ENCODE data around the gene RGPD5.
"Not testable (repeated sequence)": the region's sequence is repeated elsewhere in the genome, so short reads cannot be mapped to it uniquely, and the experiment has no call there.

RGPD5 gene

DNA sequence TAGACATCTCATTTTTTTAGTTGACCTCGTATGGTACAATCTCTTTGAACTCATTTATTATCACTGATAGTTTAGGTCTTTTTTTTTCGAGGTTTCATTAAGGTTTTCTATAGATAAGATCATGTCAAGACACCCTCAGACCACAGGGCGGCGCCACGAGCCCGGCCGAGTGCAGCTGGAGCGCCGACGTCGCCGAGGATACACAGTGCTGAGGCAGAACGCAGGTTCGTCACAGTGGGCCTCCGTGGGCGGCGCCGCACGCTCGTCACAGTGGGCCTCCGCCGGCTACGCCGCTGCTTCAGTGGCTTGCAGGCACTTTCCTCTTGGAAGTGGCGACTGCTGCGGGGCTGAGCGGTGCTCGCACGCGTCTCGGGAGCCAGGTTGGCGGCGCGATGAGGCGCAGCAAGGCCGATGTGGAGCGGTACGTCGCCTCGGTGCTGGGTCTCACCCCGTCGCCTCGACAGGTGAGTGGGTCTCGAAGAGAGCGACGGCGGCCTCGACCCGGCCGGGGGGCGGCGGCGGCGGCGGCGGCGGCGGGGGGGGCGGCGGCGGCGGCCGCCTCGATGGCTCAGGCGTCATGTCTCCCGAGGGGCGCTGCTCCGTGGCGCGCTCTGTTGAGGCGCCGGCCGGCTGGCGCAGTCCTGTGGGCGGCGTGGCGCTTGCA, at the start of gene RGPD5:
RGPD5 (plus strand) TSS at position 232 of the 664 bp plus-strand sequence; CDS start at position 393, 161 bp downstream.
- DNase-seq, result not testable (repeated sequence)

DNA sequence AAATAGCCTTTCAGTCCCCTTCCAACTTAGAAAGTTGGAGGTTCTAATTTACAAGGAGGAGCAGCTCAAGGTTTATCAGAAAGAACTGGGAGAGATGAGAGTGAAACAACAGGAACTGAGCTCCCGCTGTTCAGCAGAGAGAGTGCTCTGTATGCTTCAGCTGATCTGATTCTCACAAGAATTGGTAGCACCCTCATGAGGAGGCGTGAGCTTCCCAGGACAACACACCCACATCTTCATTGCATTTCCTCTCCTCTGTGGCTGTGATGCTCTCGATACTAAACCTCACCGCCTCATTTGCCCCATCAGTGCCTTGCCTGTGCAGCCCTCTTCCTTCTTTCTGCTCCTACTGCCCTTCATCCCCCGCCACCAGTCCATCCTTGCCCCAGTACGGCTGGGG, 42.5 kb upstream of the RGPD5 start:
- DNase-seq, result not testable (repeated sequence)

DNA sequence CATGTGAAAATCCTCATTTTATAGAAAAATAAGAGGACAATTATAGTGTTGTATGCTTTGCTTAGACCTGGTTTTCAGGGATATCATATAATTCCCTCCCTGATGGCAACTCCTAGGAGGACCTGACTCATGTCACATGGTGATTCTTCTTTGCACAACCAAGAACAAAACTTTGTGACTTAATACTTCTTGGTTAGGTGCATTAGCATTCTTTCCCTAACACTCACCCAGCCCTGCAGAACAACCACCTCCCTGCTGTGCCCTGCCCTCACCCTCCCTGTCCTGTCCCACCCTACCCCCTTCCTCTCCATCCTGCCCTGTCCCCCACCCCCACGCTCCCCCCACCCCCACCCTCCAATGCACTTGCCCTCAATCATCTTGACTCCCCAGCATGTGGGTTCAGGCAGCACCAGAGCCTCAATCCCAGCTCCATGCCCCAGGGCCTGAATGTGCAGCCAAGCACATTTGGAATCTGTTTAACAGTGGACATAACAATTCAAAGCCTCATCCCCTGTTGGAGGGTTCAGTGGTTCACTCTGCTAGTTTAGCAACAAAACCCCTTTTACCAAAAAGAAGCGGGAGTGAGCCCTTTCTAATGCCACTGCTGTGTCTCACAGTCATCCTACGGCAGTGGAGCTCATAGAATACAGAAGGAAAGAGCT, 36.8 kb upstream of the RGPD5 start:
- not testable (repeated sequence) for DNase-seq

DNA sequence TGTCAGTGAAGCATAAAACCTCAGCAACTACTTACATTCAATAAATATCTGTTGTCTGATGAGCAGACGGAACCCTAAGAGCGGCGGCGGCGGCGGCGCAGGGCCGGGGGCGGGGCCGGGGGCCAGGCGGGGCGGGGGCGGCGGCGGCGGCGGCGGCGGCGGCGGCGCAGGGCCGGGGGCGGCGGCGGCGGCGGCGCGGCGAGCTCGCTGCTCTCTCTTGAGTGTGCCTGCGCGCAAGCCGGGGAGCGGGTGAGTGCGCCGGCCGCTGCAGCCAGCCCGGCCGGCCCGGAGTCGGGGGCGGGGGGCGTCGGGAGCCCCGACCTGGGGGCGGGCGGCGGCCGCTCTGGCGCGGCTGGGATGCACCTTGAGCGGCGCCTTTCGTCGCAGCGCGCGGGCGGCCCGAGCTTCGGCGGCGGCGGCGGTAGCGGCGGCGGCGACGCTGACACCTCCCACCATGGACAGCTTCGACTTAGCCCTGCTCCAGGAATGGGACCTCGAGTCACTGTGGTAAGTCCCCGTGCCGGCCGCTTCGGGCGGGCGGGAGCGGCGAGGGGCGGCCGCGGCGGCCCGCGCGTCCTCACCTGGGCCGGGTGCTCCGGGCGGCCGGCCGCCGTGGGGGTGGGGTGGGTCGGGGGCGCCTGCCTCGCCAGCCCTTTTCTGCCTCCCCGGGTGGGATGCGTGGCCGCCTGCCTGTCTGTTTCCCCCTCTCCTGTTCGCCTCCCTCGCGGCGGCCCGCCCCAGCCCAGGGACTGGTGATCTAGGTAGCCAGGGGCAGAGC, 33.7 kb upstream of the RGPD5 start:
- not testable (repeated sequence) for DNase-seq

DNA sequence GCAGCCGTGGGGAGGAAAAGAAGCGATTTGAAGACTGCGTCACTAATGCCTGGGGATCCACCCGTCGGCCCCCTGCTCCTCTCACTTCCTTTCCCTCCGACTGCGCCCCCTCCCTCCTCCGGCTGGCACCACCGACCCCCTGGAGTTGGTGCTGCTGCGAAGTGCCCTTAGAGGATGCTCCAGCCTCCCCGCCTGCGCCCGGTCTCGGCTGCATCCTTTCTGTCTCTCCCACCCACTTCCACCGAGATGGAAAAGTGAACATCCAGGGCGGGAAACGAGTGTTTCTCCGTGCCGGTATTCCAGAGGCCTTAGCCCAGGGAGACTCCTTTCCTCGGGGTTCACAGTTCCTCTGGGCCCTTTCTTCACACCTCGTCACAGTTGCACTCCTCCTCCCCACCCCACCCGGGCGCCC, 33.1 kb upstream of the RGPD5 start:
- DNase-seq, result not testable (repeated sequence)

DNA sequence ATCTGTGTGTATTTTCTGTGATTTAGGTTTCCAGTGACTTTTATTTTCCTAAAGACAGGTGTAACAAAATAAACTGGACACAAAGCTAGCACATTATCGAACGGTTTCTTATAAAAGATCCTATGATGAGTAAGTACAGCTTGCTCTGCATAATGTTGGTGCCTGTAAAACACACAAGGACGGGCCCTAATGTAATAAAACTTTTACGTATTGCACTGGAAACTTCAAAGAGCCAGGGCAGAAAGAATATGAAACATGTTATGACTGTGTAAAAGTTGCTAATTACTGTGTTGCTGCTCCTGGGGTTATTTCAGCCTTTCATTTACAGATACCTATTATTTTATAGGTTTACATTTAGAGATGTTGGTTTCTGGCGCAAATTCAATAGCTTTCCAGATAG, 32.1 kb upstream of the RGPD5 start:
- not testable (repeated sequence) for DNase-seq

DNA sequence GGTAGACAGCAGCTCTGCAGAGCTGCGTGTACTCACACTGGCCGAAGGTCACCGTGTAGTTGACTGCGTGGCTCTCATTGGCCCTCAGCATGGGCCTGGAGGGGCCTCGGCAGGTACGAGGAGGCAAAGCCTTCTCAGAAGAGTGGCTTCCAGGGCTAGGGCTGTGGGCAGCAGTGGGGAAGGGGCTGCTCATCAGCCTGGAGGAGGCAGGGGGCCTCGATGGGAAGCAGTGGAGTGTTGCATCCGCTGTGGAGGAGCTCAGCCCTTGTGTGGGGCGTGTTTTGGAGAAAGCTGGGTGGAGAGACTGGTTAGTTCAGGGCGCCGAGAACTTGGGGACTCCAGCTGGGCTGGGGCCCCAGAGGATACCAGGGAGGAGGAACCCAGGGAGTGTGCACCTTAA, 28.0 kb upstream of the RGPD5 start:
- not testable (repeated sequence) for DNase-seq

DNA sequence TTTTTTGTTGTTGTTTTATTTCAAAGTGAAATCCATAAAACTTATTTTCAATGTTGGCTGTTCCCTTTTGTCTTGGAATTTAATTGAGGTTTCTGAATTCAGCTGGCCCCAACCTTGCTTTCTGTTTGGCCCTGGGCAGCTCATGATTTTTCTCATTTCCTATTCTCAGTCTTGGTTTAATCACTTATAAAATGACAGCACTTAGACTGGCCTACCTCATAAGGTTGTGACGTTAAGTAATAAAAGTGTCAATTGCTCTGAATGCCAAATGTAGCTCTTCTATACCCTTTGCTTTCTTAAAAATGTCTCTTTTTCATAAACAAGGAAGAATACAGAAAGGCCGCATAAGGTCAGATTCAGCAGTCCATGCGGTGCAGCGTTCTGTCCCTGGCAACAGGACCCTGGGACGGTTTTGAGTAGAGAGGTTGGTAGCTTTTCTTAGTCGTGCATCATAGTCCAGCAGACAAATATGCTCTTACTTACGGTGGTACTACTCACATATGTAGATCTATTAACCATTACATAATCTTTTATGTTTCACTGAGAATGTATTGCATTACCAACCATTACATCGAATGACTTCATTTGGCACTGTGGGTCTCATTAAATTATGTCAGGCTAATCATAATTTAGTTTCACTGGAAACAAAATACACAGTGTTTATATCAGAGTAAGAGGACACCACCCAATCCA, 27.1 kb upstream of the RGPD5 start:
- not testable (repeated sequence) for DNase-seq

DNA sequence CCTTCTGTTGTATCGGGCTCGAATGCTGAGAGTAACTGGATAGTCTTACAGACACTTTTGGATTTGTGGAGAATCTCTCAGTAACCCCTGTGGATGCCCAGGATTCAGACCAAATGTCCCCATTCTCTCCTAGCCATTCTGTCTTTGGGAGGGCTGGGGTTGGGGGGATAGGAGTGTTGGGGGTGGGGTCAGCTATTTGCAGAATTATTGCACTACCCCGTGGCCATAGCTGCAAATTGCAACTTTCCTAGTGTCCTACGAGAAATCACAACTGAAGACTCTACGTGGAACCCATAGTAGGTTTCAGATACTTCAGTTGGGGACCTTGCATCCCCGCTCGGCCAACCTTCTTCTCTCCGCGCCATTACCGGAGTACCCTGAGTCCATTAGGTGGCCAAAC, 25.2 kb upstream of the RGPD5 start:
- not testable (repeated sequence) for DNase-seq

DNA sequence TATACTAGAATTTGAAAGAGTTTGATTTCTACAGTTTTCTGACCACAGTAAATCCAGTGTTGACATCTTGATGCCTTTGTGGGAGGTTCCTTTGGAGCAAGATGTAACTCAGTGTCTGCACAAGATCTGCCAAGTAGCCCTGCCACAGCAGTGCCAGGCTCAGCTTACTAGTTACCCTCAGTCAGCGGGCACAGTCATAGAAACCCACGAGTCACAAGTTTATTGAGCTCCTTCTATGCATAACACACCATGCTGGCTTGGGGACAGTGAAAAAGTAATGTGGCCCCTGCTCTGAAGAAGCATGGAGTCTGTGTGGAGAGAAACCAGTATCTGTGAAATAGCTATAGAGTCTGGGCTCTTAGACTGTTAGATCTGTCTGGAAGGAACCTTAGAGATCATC, 15.0 kb upstream of the RGPD5 start:
- DNase-seq, result not testable (repeated sequence)

DNA sequence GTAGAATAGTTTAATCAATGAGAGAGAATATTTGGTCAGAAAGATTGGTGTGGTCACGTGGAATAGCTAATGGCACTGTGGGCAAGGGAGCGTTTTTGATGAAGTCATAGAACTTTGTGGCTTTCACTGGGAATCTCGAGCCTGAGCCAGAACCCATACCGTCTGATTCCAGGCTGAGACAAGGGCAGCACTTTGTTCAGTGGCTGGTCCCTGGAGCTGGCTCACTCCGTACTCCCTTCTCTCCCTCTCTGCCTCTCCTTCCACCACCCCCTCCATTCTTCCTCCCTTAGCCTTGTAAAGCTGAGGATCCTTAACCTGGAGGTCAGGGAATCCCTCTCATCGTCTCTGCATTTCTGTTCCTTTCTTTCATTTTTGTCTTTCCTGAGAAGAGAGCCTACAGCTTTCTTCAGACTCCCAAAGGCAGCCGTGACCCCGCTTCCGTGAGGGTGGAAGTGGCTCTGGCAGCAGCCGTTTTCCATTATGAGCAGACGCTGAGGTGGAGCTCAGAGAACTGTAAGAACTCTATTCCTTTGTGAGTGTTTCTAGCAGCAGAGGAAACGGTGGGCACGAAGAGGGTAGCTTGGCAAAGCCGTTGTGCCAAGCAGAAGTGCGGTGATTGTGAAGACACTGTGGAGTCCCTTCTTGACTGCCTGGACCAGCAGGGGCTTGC, 12.8 kb upstream of the RGPD5 start:
- not testable (repeated sequence) for DNase-seq

DNA sequence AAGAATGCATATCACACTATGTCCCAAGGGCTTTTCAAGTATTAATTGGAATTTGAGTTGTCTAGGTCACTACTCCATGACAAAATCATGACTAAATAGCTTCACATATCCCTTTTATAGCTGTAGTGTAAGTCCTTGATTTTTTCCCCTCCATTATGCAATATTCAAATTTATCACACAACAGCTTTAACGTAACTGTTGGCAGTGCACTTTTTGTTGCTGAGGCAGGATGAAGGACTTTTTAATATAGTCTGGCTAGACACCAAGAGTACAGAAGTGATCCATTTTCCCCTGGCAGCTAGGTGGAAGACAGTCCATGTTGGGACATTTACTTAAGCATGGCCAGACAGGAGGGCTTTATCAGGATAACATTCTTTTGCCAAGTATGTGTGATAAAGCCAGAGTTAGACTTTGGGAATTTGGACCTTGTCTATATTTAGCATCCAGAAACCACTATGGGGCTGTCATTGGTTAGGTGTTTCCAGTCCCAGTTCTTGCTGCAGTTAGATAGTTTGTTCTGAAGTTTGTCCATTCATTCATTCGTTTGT, 11.6 kb upstream of the RGPD5 start:
- not testable (repeated sequence) for DNase-seq

DNA sequence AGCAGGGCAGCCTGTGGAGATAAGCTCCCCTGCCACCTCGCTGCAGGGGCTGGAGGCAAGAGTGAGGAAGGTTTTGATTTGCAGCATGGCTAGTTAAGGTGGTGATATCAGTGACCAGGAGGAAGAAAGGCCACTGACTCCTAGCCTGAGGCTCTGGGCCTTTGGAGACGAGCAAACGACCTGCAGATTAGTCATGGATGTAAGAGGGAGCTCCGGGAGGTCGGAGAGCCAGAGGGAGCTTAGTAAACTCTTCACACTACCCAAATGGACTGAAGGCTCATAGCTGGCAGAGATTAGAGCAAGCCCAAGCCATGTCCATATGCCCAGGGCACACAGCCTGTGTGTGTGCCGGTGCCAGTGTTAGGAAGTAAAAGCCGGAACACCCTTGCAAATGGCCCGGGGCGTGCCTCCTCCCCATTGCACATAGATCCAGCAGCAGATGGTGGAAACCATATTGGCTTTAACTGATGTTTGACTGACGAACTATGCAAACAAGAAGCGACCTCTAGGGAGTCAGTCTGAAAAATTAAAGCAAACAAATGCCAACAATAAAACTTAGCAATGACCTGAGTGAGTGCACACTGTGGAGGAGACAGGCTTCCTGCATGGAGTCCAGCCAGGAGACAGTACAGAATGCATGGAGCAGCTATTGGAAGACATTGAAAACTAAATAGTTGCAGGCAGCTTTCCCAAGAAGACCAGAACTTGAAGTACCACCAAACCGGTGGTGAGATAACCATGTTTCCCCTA, 2.4 kb upstream of the RGPD5 start:
- not testable (repeated sequence) for DNase-seq

DNA sequence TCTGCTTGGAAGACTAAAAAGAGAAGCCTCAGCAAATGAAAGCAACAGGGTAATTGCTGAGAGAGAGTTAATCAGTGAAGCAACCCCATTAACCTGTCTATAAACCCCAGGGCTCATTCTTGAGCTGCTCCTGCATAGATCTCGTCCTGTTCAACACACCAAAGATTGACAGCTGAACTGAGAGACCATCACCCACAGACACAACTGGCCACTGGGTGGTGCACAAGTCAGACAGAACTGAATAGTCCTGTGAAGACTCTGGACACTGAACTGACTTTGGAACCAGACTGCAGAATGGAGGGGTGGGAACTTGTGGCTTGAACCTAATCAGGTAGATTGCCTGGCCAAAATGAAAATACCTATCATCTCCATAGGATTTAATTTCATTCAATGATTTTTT, 1.4 kb upstream of the RGPD5 start:
- not testable (repeated sequence) for DNase-seq

DNA sequence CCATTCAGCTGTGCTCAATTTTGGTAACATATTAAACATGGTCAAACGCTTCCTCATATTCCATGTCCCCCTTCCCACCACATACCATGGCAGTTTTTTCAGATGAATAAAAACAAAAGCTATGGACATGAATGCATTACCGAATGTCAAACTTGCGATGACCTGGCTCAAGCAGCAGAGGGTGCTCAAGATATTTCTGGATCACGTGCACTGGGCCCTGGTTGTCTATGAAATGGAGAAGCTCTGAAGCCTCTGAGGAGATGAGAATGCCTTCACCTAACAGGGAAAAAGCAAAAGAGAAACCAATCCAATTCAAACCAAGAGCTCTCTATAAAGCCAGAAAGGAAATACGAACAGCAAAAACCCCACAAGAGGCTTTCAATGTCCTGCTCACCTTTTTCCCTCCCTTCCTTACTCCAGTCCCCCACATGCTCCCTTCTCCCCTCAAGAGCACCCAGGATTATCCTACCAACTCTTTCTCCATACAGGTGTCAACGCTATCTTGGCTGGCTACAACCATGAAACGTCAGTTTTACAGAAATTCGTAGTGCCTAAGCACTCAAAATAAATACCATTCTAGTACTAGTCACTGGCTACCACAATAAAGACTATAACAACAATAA, 77.1 kb downstream of the RGPD5 start:
- not testable (repeated sequence) for DNase-seq

DNA sequence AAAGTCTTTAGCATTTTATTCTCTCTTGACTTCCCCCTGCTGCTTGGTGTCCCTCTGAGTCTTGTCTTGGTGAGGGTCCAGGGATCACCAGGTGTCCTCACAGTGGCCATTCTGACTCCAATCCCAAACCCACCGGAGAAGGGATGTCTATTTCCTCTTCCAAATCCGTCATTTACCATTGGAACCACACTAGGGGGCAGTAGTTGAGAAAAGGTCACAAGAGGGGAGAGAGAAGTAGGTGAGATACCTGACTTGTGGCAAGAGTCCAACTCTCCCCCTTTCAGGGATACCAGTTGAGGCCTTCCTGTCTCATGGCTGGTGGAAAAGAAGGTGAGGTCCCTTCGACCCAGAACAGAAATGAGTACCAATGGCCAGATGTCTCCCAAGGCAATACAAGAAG, 82.5 kb downstream of the RGPD5 start:
- DNase-seq, result not testable (repeated sequence)

DNA sequence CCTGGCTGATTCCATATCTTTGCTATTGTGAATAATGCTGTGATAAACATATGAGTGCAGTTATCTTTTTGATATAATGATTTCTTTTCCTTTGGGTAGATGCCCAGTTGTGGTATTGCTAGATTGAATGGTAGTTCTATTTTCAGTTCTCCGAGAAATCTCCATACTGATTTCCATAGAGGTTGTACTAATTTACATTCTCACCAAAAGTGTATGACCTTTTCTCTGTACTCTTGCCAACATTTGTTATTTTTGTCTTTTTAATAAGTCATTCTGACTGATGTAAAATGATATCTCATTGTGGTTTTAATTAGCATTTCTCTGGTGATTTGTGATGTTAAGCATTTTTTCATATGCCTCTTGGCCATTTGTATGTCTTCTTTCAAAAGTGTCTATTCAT, 88.0 kb downstream of the RGPD5 start:
- not testable (repeated sequence) for DNase-seq

DNA sequence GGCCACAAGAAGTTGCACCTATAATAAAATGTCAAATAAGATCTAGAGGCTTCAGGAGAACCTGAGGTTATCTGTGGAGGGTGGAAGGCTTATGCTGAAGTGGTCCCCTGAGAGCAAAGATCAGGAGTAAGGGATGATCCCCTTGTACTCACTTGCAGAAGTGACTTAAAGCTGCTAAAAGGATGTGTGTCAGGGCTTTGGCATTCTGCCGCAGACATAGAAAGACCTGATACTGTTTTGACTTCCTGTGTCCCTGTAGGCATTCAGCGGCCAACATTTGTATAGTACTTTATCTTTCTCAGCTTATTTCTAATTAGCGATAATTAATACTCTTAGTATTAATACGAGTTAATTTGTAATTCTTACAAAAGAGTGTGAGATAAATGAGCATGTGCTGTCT, 94.3 kb downstream of the RGPD5 start:
- not testable (repeated sequence) for DNase-seq

DNA sequence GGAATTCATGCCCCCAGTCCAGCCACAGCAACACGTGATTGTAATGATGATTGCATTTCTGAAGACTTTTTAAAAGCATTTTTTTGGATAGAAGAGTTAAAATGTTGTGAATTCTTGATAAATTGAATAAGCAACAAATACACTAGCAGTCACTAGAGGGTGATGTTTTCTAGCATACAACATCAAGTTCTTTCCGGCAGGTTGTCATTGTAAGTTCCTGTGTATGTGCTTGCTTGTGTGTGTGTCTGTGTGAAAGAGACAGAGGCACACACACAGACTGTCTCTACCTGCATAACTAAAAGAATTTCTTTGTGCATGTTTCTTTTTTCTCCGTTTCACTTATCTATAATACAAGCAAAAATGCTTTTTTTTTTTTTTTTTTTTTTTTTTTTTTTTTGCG, 95.8 kb downstream of the RGPD5 start:
- not testable (repeated sequence) for DNase-seq

DNA sequence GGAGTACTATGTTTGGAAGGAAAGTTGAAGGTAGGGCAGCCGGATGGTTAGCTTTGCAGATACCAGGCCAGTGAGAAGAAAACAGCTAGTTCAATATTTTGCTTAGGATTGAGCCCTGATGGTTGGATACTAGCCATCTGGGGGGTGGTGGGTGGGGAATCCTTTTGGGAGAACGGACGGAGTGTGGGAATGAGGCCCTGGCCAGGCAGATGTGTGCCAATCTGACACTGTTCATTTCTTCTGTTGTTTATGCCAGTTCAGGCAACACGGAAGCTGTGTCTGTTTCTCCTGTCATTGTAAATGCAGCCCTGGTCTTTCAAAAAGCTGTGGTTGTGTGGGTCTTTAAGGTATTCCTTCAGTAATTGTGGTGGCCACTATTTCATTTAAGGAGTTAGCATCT, 96.9 kb downstream of the RGPD5 start:
- not testable (repeated sequence) for DNase-seq

DNA sequence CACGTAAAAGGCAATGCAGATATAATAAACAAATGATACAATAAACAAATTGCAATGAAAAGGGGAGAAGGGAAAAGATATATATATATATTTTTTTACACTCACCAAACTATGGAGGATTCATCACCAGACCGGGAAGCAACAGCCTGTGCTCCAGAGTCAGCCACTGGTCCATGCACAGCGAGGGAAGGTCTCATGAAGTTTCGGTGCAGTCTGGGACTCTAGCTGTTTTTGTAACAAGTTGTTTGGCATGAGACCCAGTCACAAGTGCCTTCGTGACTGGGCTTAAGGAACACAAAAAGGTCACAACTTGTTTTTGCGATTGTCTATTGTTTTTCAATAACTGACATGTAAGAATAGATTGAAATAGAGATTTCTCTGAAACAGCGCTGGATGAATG, 99.6 kb downstream of the RGPD5 start:
- DNase-seq, result not testable (repeated sequence)
